GM19438 (cell line): ENCODE measurements around the gene GLTPD2.

Experiments used
- ATAC-seq: cut with Tn5 transposase; IDR thresholded peaks from one replicate; pipeline ENCODE4 v1.9.1; 2021; ENCODE audit warnings: low read depth; ENCODE audit not compliant: unreplicated experiment

GLTPD2 gene

GRCh38 chr17:4838309-4838785 is 49.6 kb downstream of the GLTPD2 start:
- no peak for ATAC-seq

GRCh38 chr17:4839221-4839620 is 50.5 kb downstream of the GLTPD2 start:
- ATAC-seq, result no peak
